ENCODE data around the gene ST6GALNAC3.

Gene ST6GALNAC3

GRCh38 chr1:76293831-76294230, 219.3 kb downstream of the ST6GALNAC3 start:
- Histone ChIP-seq H3K27ac (ENCODE audit: insufficient read depth, low read length, poor library complexity, severe bottlenecking) (no peak overlapping the region), H3K4me3 (ENCODE audit: insufficient read depth, low read depth, low read length, poor library complexity, severe bottlenecking) (no peak overlapping the region), H3K4me1 (ENCODE audit: control insufficient read depth, insufficient read depth, low read length, poor library complexity, severe bottlenecking) (no peaks in the 10 kb centered on the region), H3K27me3 (replicated peaks; ENCODE audit: control insufficient read depth, insufficient read depth, low read length, poor library complexity, severe bottlenecking) (no peaks in the 10 kb centered on the region), H3K36me3 (ENCODE audit: control insufficient read depth, insufficient read depth, low read length) (no peaks in the 10 kb centered on the region), H3K9me3 (ENCODE audit: control insufficient read depth, low read length) (no peaks in the 10 kb centered on the region)
- no peak for DNase-seq

DNA sequence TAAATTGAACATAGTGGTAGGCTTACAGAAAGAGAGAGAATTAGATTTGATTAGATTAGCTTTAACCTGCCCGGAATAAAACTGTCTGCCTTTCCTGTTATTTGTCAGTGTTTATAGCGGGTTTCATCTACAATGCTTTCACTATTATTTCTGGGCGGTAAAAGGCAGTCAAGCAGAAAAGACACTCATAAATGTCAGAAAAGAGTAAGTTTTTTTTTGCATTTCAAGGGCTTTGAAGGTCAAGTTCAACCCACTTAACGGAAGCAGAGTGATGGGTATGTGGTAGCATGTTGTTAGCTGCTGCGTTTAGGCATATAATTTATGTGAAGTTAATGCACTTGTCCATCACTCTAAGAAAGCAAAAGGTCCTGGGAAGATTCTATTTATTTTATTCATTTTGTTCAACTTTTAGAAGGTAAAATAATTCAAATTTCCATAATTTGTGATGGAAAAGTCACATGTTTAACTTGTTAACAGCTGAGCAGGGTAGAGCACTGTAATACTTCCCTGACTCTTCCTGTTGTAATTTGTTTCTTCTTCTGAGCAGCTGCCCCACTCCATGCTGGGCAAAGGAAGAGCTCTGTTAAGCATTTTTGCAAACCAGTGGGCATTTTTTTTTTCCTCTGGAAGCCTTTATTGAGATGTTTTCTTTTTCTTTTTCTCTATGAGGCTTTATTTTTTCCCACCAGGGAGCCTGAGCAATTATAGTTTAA, 220.1 kb downstream of the ST6GALNAC3 start:
- H3K9me3 ChIP-seq (ENCODE audit: control insufficient read depth, low read length) = no peaks in the 10 kb centered on the region
- no peak overlapping the region for H3K27ac ChIP-seq (ENCODE audit: insufficient read depth, low read length, poor library complexity, severe bottlenecking)
- H3K4me3 ChIP-seq (ENCODE audit: insufficient read depth, low read depth, low read length, poor library complexity, severe bottlenecking) = no peak overlapping the region
- H3K27me3 ChIP-seq (replicated peaks; ENCODE audit: control insufficient read depth, insufficient read depth, low read length, poor library complexity, severe bottlenecking) = no peaks in the 10 kb centered on the region
- H3K4me1 ChIP-seq (ENCODE audit: control insufficient read depth, insufficient read depth, low read length, poor library complexity, severe bottlenecking) = no peaks in the 10 kb centered on the region
- no peaks in the 10 kb centered on the region for H3K36me3 ChIP-seq (ENCODE audit: control insufficient read depth, insufficient read depth, low read length)
- DNase-seq = no peak

DNA sequence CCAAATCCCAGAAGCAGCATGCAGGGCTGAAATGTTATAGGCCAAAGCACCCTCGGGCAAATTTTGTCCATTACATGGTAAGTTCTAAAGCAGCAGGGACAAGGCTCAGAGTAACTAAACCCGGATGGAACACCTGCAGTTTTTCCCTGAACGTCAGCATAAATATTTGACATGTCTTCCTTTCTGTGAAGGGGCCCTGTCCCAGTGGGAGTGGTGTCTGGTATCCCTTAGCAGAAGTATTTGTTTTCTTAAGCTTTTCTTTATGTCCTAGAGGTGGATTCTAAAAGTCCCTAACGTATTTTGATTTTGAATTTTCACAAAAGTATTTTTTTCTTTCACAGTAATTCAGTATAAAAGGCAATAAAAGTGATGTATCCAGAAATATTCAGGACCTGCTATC, 223.9 kb downstream of the ST6GALNAC3 start:
- Histone ChIP-seq H3K9me3 (ENCODE audit: control insufficient read depth, low read length) (no peaks in the 10 kb centered on the region), H3K27ac (ENCODE audit: insufficient read depth, low read length, poor library complexity, severe bottlenecking) (no peak overlapping the region), H3K4me3 (ENCODE audit: insufficient read depth, low read depth, low read length, poor library complexity, severe bottlenecking) (no peak overlapping the region), H3K36me3 (ENCODE audit: control insufficient read depth, insufficient read depth, low read length) (no peaks in the 10 kb centered on the region), H3K4me1 (ENCODE audit: control insufficient read depth, insufficient read depth, low read length, poor library complexity, severe bottlenecking) (peaks cover 3% of the 10 kb centered on the region), H3K27me3 (replicated peaks; ENCODE audit: control insufficient read depth, insufficient read depth, low read length, poor library complexity, severe bottlenecking) (no peaks in the 10 kb centered on the region)
- DNase-seq = no peak

DNA sequence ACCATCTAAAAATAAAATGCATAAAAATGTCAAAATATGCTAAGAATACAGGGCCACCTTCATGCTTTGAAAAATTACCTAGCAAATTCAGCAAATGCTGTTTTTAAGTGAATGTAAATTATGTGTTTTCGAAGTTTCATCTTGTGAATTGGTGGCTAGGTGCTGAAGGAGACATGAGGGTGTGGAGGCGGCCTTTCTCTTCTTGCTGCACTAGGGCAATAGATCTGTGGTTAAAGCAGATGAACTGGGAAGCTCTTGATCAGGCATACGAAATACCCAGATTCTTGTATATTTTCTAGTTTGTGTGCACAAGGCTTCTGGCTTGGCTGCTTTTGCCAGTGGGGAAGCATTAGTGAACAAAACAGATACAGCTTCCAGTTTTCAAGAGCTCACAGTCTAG, 224.5 kb downstream of the ST6GALNAC3 start:
- Histone ChIP-seq H3K4me3 (ENCODE audit: insufficient read depth, low read depth, low read length, poor library complexity, severe bottlenecking) (no peak overlapping the region), H3K27me3 (replicated peaks; ENCODE audit: control insufficient read depth, insufficient read depth, low read length, poor library complexity, severe bottlenecking) (no peaks in the 10 kb centered on the region), H3K9me3 (ENCODE audit: control insufficient read depth, low read length) (no peaks in the 10 kb centered on the region), H3K36me3 (ENCODE audit: control insufficient read depth, insufficient read depth, low read length) (no peaks in the 10 kb centered on the region), H3K4me1 (ENCODE audit: control insufficient read depth, insufficient read depth, low read length, poor library complexity, severe bottlenecking) (peaks cover 3% of the 10 kb centered on the region), H3K27ac (ENCODE audit: insufficient read depth, low read length, poor library complexity, severe bottlenecking) (no peak overlapping the region)
- DNase-seq = no peak

GRCh38 chr1:76300556-76300955, 226.0 kb downstream of the ST6GALNAC3 start:
- Histone ChIP-seq H3K9me3 (ENCODE audit: control insufficient read depth, low read length) (no peaks in the 10 kb centered on the region), H3K4me3 (ENCODE audit: insufficient read depth, low read depth, low read length, poor library complexity, severe bottlenecking) (no peak overlapping the region), H3K36me3 (ENCODE audit: control insufficient read depth, insufficient read depth, low read length) (no peaks in the 10 kb centered on the region), H3K4me1 (ENCODE audit: control insufficient read depth, insufficient read depth, low read length, poor library complexity, severe bottlenecking) (peaks cover 3% of the 10 kb centered on the region), H3K27ac (ENCODE audit: insufficient read depth, low read length, poor library complexity, severe bottlenecking) (no peak overlapping the region), H3K27me3 (replicated peaks; ENCODE audit: control insufficient read depth, insufficient read depth, low read length, poor library complexity, severe bottlenecking) (no peaks in the 10 kb centered on the region)
- DNase-seq = no peak

DNA sequence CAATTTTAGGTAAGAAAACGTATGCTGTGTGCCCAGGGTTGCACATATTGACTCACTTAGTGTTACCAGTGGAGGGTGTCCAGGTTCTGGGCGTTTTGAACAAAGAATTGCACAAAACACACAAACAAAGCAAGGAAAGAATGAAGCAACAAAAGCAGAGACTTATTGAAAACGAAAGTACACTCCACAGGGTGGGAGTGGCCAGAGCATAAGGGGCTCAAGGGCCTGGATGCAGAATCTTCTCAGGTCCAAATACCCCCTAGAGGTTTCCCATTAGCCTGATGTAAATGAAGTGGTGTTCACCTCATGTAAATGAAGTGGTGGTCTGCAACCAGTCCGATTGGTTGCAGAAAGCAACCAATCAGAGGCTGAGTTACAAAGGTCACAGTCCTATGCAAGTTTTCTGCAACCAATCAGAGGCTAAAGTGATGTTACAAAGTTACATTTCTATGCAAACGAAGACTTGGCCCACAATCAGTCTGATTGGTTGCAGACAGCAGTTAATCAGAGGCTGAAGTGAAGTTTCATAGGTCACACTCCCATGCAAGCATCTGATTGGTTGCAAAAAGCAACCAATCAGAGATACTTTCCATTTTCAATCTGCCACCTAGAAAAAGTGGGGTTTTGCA, 228.3 kb downstream of the ST6GALNAC3 start:
- Histone ChIP-seq H3K36me3 (ENCODE audit: control insufficient read depth, insufficient read depth, low read length) (no peaks in the 10 kb centered on the region), H3K4me1 (ENCODE audit: control insufficient read depth, insufficient read depth, low read length, poor library complexity, severe bottlenecking) (peaks cover 3% of the 10 kb centered on the region)

GRCh38 chr1:76303340-76303717, 228.8 kb downstream of the ST6GALNAC3 start:
- no peak for DNase-seq
- Histone ChIP-seq H3K9me3 (ENCODE audit: control insufficient read depth, low read length) (no peaks in the 10 kb centered on the region), H3K4me1 (ENCODE audit: control insufficient read depth, insufficient read depth, low read length, poor library complexity, severe bottlenecking) (peaks cover 3% of the 10 kb centered on the region), H3K27ac (ENCODE audit: insufficient read depth, low read length, poor library complexity, severe bottlenecking) (no peak overlapping the region), H3K4me3 (ENCODE audit: insufficient read depth, low read depth, low read length, poor library complexity, severe bottlenecking) (no peak overlapping the region), H3K36me3 (ENCODE audit: control insufficient read depth, insufficient read depth, low read length) (no peaks in the 10 kb centered on the region), H3K27me3 (replicated peaks; ENCODE audit: control insufficient read depth, insufficient read depth, low read length, poor library complexity, severe bottlenecking) (no peaks in the 10 kb centered on the region)

More for the DNA sequence above, 228.3 kb downstream of the ST6GALNAC3 start:
- Histone ChIP-seq H3K4me3 (ENCODE audit: insufficient read depth, low read depth, low read length, poor library complexity, severe bottlenecking) (no peak overlapping the region), H3K9me3 (ENCODE audit: control insufficient read depth, low read length) (no peaks in the 10 kb centered on the region), H3K27ac (ENCODE audit: insufficient read depth, low read length, poor library complexity, severe bottlenecking) (no peak overlapping the region), H3K27me3 (replicated peaks; ENCODE audit: control insufficient read depth, insufficient read depth, low read length, poor library complexity, severe bottlenecking) (no peaks in the 10 kb centered on the region)
- DNase-seq = no peak

DNA sequence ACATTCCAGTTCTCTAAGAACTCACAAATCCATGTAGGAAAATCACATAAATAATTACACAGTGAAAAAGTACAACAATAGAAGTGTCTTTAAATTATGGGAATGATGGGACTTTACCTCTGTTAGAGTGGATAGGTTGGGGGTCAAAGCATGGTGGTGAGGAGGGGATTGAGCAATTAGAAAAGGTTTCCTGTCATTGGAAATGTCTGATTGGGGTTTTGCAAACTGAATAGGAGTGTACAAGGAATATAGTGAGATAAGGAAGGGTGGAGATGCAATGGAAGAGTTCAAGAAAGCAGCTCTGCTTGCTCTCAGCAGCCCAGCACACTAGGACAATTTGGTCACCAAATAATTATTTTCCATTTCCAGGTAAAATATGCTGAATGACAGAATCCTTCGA, 238.8 kb downstream of the ST6GALNAC3 start:
- Histone ChIP-seq H3K4me3 (ENCODE audit: insufficient read depth, low read depth, low read length, poor library complexity, severe bottlenecking) (no peak overlapping the region), H3K27me3 (replicated peaks; ENCODE audit: control insufficient read depth, insufficient read depth, low read length, poor library complexity, severe bottlenecking) (no peaks in the 10 kb centered on the region), H3K9me3 (ENCODE audit: control insufficient read depth, low read length) (no peaks in the 10 kb centered on the region), H3K27ac (ENCODE audit: insufficient read depth, low read length, poor library complexity, severe bottlenecking) (no peak overlapping the region), H3K36me3 (ENCODE audit: control insufficient read depth, insufficient read depth, low read length) (no peaks in the 10 kb centered on the region), H3K4me1 (ENCODE audit: control insufficient read depth, insufficient read depth, low read length, poor library complexity, severe bottlenecking) (no peaks in the 10 kb centered on the region)
- DNase-seq = no peak

DNA sequence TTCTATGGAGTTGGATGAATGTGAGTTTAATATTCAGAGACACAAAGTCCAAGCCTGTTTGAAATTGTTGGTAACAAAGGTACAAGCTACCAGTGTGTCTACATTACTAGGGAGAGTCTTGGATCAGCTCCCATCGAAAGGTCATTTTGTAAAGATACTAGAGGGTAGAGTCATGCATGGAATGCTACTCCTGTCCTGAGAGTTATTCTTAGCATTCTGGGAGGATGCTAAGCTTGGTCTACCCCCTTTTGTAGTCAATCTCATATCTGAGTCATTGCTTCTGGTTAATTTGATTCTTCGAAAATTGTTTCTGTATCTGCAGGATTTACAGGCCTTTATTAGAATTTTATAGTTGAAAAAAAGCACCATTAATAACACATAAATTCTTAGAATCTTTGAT, 240.2 kb downstream of the ST6GALNAC3 start:
- no peaks in the 10 kb centered on the region for H3K36me3 ChIP-seq (ENCODE audit: control insufficient read depth, insufficient read depth, low read length)
- no peaks in the 10 kb centered on the region for H3K9me3 ChIP-seq (ENCODE audit: control insufficient read depth, low read length)
- H3K27me3 ChIP-seq (replicated peaks; ENCODE audit: control insufficient read depth, insufficient read depth, low read length, poor library complexity, severe bottlenecking) = no peaks in the 10 kb centered on the region
- no peaks in the 10 kb centered on the region for H3K4me1 ChIP-seq (ENCODE audit: control insufficient read depth, insufficient read depth, low read length, poor library complexity, severe bottlenecking)
- DNase-seq = no peak
- H3K4me3 ChIP-seq (ENCODE audit: insufficient read depth, low read depth, low read length, poor library complexity, severe bottlenecking) = no peak overlapping the region
- H3K27ac ChIP-seq (ENCODE audit: insufficient read depth, low read length, poor library complexity, severe bottlenecking) = no peak overlapping the region

GRCh38 chr1:76317299-76317900, 242.9 kb downstream of the ST6GALNAC3 start:
- no peaks in the 10 kb centered on the region for H3K27me3 ChIP-seq (replicated peaks; ENCODE audit: control insufficient read depth, insufficient read depth, low read length, poor library complexity, severe bottlenecking)
- H3K36me3 ChIP-seq (ENCODE audit: control insufficient read depth, insufficient read depth, low read length) = no peaks in the 10 kb centered on the region
- no peak overlapping the region for H3K27ac ChIP-seq (ENCODE audit: insufficient read depth, low read length, poor library complexity, severe bottlenecking)
- no peaks in the 10 kb centered on the region for H3K4me1 ChIP-seq (ENCODE audit: control insufficient read depth, insufficient read depth, low read length, poor library complexity, severe bottlenecking)
- H3K4me3 ChIP-seq (ENCODE audit: insufficient read depth, low read depth, low read length, poor library complexity, severe bottlenecking) = no peak overlapping the region
- H3K9me3 ChIP-seq (ENCODE audit: control insufficient read depth, low read length) = no peaks in the 10 kb centered on the region
- no peak for DNase-seq

Measured in effector memory CD4-positive, alpha-beta T cell (primary cell).